ENCODE measurements around the gene PRDM16. TPM values are rescaled to one million over a fixed set of nuclear protein-coding genes. Genes with fewer than 3 reads are reported as not detected.

Gene PRDM16
- total and polyA plus RNA-seq, 2 of the 13 experiments (the other 11 are each of a cell fraction or from before 2014, with no cell fraction given), result 0.15 to 0.81 TPM

DNA sequence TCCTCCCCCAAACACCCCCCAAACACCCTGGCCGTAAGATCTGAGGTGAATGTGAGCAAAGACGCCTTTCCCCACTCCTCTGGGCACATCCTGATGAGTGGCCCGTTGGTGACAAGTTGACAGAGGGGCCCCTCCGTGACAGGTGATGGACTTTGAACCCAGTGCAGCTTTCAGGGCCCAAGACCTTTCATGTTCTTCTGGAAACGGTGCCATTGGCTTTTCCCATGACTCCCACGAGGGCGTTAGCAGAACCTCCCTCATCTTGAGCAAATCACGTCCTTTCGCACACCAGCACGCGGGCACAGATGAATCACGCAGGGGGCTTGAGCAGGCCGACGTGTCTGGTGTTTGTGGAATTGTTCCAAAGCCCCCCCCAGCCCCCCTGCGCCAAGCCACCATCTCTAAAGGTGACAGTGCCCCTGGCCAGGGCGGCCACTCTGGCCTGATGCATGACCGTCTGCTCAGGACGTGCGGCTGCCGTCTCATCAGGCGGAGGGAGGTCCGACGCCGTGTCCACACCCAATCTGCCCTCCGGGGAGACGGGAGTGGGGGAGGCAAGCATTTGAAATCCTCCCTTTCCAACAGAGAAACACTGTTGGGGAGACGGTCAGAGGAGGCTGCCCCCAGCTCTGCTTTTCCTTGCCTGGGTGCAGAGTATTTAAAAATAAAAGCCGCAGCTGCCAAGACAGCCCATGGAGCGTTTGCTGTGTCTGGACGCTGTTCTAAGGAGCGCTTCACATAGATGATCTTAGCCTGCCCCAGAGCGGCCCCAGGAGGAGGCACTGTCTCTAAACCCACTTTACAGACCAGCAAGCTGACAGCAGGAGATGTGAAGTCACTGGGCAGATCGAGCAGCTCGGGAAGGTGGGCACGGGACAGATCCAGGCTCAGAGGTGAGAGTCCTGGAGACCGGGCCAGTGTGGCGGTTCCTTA, 287.2 kb downstream of the PRDM16 start (continued):
- TF ChIP-seq, protein P1, sequence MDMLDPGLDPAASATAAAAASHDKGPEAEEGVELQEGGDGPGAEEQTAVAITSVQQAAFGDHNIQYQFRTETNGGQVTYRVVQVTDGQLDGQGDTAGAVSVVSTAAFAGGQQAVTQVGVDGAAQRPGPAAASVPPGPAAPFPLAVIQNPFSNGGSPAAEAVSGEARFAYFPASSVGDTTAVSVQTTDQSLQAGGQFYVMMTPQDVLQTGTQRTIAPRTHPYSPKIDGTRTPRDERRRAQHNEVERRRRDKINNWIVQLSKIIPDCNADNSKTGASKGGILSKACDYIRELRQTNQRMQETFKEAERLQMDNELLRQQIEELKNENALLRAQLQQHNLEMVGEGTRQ (IDR thresholded peaks at IDR 0.05; ENCODE audit: low read depth, low read length), result no peak
- TF ChIP-seq, protein P1 (CRISPR knock-in tag; IDR thresholded peaks at IDR 0.05; ENCODE audit: borderline replicate concordance), result no peak; the same call in 1 of the 2 replicates
- TF ChIP-seq, protein P2, sequence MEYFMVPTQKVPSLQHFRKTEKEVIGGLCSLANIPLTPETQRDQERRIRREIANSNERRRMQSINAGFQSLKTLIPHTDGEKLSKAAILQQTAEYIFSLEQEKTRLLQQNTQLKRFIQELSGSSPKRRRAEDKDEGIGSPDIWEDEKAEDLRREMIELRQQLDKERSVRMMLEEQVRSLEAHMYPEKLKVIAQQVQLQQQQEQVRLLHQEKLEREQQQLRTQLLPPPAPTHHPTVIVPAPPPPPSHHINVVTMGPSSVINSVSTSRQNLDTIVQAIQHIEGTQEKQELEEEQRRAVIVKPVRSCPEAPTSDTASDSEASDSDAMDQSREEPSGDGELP (IDR thresholded peaks at IDR 0.05; ENCODE audit: borderline replicate concordance, low read depth), result peak; percentile 95
- TF ChIP-seq NFATC3 (CRISPR knock-in tag; IDR thresholded peaks at IDR 0.05) (no peak), GFI1 (CRISPR knock-in tag; IDR thresholded peaks at IDR 0.05; ENCODE audit: borderline replicate concordance) (no peak; the same call in 1 of the 2 replicates), BCL6 (CRISPR knock-in tag; IDR thresholded peaks at IDR 0.05) (no peak; the same call in 1 of the 2 replicates), STAG1 (CRISPR knock-in tag; IDR thresholded peaks at IDR 0.05) (no peak), NCOA1 (CRISPR knock-in tag; IDR thresholded peaks at IDR 0.05) (no peak), ZNF75D (CRISPR knock-in tag; IDR thresholded peaks at IDR 0.05; ENCODE audit: borderline replicate concordance) (no peak), KLF13 (CRISPR knock-in tag; IDR thresholded peaks at IDR 0.05) (no peak), ZNF24 (IDR thresholded peaks at IDR 0.05) (no peak), ZNF354B (CRISPR knock-in tag; IDR thresholded peaks at IDR 0.05) (no peak), MAFK (conservative IDR thresholded peaks at IDR 0.05 in 1 of 2, IDR thresholded peaks at IDR 0.05 in 1 of 2; ENCODE audit: low read length in 2 of 2) (no peak), CBX1 (IDR thresholded peaks at IDR 0.05; ENCODE audit: low read depth) (no peak)
- TF ChIP-seq, protein P3, sequence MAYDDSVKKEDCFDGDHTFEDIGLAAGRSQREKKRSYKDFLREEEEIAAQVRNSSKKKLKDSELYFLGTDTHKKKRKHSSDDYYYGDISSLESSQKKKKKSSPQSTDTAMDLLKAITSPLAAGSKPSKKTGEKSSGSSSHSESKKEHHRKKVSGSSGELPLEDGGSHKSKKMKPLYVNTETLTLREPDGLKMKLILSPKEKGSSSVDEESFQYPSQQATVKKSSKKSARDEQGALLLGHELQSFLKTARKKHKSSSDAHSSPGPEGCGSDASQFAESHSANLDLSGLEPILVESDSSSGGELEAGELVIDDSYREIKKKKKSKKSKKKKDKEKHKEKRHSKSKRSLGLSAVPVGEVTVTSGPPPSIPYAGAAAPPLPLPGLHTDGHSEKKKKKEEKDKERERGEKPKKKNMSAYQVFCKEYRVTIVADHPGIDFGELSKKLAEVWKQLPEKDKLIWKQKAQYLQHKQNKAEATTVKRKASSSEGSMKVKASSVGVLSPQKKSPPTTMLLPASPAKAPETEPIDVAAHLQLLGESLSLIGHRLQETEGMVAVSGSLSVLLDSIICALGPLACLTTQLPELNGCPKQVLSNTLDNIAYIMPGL (CRISPR knock-in tag; IDR thresholded peaks at IDR 0.05; ENCODE audit: borderline replicate concordance in 1 of 2, low read depth in 1 of 2), result no peak
- TF ChIP-seq, protein P4, sequence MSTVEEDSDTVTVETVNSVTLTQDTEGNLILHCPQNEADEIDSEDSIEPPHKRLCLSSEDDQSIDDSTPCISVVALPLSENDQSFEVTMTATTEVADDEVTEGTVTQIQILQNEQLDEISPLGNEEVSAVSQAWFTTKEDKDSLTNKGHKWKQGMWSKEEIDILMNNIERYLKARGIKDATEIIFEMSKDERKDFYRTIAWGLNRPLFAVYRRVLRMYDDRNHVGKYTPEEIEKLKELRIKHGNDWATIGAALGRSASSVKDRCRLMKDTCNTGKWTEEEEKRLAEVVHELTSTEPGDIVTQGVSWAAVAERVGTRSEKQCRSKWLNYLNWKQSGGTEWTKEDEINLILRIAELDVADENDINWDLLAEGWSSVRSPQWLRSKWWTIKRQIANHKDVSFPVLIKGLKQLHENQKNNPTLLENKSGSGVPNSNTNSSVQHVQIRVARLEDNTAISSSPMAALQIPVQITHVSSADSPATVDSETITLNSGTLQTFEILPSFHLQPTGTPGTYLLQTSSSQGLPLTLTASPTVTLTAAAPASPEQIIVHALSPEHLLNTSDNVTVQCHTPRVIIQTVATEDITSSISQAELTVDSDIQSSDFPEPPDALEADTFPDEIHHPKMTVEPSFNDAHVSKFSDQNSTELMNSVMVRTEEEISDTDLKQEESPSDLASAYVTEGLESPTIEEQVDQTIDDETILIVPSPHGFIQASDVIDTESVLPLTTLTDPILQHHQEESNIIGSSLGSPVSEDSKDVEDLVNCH (CRISPR knock-in tag; IDR thresholded peaks at IDR 0.05), result no peak
- TF ChIP-seq, protein P5, sequence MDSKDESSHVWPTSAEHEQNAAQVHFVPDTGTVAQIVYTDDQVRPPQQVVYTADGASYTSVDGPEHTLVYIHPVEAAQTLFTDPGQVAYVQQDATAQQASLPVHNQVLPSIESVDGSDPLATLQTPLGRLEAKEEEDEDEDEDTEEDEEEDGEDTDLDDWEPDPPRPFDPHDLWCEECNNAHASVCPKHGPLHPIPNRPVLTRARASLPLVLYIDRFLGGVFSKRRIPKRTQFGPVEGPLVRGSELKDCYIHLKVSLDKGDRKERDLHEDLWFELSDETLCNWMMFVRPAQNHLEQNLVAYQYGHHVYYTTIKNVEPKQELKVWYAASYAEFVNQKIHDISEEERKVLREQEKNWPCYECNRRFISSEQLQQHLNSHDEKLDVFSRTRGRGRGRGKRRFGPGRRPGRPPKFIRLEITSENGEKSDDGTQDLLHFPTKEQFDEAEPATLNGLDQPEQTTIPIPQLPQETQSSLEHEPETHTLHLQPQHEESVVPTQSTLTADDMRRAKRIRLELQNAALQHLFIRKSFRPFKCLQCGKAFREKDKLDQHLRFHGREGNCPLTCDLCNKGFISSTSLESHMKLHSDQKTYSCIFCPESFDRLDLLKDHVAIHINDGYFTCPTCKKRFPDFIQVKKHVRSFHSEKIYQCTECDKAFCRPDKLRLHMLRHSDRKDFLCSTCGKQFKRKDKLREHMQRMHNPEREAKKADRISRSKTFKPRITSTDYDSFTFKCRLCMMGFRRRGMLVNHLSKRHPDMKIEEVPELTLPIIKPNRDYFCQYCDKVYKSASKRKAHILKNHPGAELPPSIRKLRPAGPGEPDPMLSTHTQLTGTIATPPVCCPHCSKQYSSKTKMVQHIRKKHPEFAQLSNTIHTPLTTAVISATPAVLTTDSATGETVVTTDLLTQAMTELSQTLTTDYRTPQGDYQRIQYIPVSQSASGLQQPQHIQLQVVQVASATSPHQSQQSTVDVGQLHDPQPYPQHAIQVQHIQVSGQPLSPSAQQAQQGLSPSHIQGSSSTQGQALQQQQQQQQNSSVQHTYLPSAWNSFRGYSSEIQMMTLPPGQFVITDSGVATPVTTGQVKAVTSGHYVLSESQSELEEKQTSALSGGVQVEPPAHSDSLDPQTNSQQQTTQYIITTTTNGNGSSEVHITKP (CRISPR knock-in tag; IDR thresholded peaks at IDR 0.05; ENCODE audit: low read depth), result no peak
